CD4-positive, CD25-positive, alpha-beta regulatory T cell (primary cell): ENCODE results near the gene KIAA0825. TPM values are rescaled to one million over a fixed set of nuclear protein-coding genes. Genes with fewer than 3 reads are reported as not detected.

Experiments used
- ATAC-seq, 2 donors: fragments of 150-1000 bp; cut with Tn5 transposase; one replicate each; pipeline ENCODE4 v1.10.0; 2021; ENCODE audit warnings: low read depth in 2 of 2, moderate number of reproducible peaks in 2 of 2, moderate library complexity in 1 of 2
- DNase-seq, 3 donors: peaks; one replicate each; pipeline versions ENCODE4 v3.0.0 to v3.0.0-alpha.2; 2012 to 2022; ENCODE audit warnings: mixed read lengths in 1 of 3
- H3K27ac ChIP-seq: one replicate; pipeline ENCODE4 v1.7.0; 2013; ENCODE audit warnings: mild to moderate bottlenecking, low read length; ENCODE audit not compliant: insufficient read depth, poor library complexity, severe bottlenecking
- H3K27me3 ChIP-seq: one replicate; pipeline ENCODE4 v1.7.0; 2013; ENCODE audit warnings: low read length; ENCODE audit not compliant: control insufficient read depth, insufficient read depth
- H3K36me3 ChIP-seq: one replicate; pipeline ENCODE4 v1.7.0; 2013; ENCODE audit warnings: mild to moderate bottlenecking, low read length, moderate library complexity; ENCODE audit not compliant: control insufficient read depth, insufficient read depth
- H3K4me1 ChIP-seq: 2 replicates; pipeline ENCODE4 v1.7.0; 2013; ENCODE audit warnings: mild to moderate bottlenecking, low read length; ENCODE audit not compliant: insufficient read depth, control insufficient read depth, poor library complexity, severe bottlenecking
- H3K4me3 ChIP-seq: one replicate; pipeline ENCODE4 v1.7.0; 2013; ENCODE audit warnings: low read depth, mild to moderate bottlenecking, low read length, moderate library complexity
- H3K9me3 ChIP-seq, 2 experiments: 1 replicate in 1 of 2; 2 replicates in 1 of 2; pipeline ENCODE4 v1.7.0; 2013; ENCODE audit warnings: low read length in 2 of 2, mild to moderate bottlenecking in 1 of 2, moderate library complexity in 1 of 2; ENCODE audit not compliant: control insufficient read depth in 2 of 2
- H3K27ac Mint-ChIP-seq, 3 donors: one replicate each; pipeline ENCODE4 v1.8.0; 2020 to 2022; ENCODE audit warnings: mild to moderate bottlenecking in 3 of 3, mixed read lengths in 3 of 3, moderate library complexity in 2 of 3
- H3K27me3 Mint-ChIP-seq: one replicate; pipeline ENCODE4 v1.8.0; 2022; ENCODE audit warnings: mild to moderate bottlenecking, mixed read lengths
- H3K36me3 Mint-ChIP-seq: one replicate; pipeline ENCODE4 v1.8.0; 2020; ENCODE audit warnings: mixed read lengths
- H3K4me1 Mint-ChIP-seq, 4 donors: one replicate each; pipeline ENCODE4 v1.8.0; 2020 to 2022; ENCODE audit warnings: mixed read lengths in 4 of 4, mild to moderate bottlenecking in 1 of 4
- H3K4me3 Mint-ChIP-seq, 4 donors: one replicate each; pipeline ENCODE4 v1.8.0; 2020 to 2022; ENCODE audit warnings: mild to moderate bottlenecking in 4 of 4, mixed read lengths in 4 of 4, moderate library complexity in 3 of 4
- H3K9me3 Mint-ChIP-seq, 7 donors: one replicate each; pipeline ENCODE4 v1.8.0; 2020 to 2022; ENCODE audit warnings: mixed read lengths in 7 of 7, mild to moderate bottlenecking in 3 of 7, moderate library complexity in 2 of 7
- polyA plus RNA-seq, 4 donors: library from polyadenylated mRNA; unstranded; fragments of 300-500 nt; fragmentation: Illumina TruSeq; gene quantifications; one replicate each; pipeline ENCODE4 v1.2.3, GENCODE V29; 2021
- total RNA-seq: library from RNA; stranded (reverse); gene quantifications from one replicate; pipeline ENCODE4 v1.2.3, GENCODE V29; 2022

The KIAA0825 gene
- total and polyA plus RNA-seq, 5 donors from 2014 or later = 0.42 to 4.6 (median 1.3) TPM

- Mint-ChIP-seq H3K27ac (no peak overlapping the region), H3K4me3 (no peak overlapping the region), H3K27me3 (no peaks in the 10 kb centered on the region), H3K36me3 (no peaks in the 10 kb centered on the region), H3K4me1 (no peaks in the 10 kb centered on the region), H3K9me3 (peaks cover 0 to 1% (median 0%) of the 10 kb centered on the region in 7 donors)
- Histone ChIP-seq H3K36me3 (no peaks in the 10 kb centered on the region), H3K4me1 (no peaks in the 10 kb centered on the region), H3K27ac (no peak overlapping the region), H3K9me3 (no peaks in the 10 kb centered on the region), H3K27me3 (no peaks in the 10 kb centered on the region), H3K4me3 (no peak overlapping the region)
- ATAC-seq (no peak), DNase-seq (no peak)
These were observed 117.0 kb downstream of the KIAA0825 start for GRCh38 chr5:94501365-94501764.

- H3K27ac Mint-ChIP-seq = no peak overlapping the region
These were observed 118.6 kb downstream of the KIAA0825 start for GRCh38 chr5:94499806-94500205.

GRCh38 chr5:94498199-94498598, 120.2 kb downstream of the KIAA0825 start:
- no peaks in the 10 kb centered on the region for H3K4me1 ChIP-seq
- H3K9me3 Mint-ChIP-seq = peaks cover 0 to 1% (median 0%) of the 10 kb centered on the region in 7 donors
- no peak overlapping the region for H3K27ac Mint-ChIP-seq
- H3K27me3 Mint-ChIP-seq = no peaks in the 10 kb centered on the region
- H3K9me3 ChIP-seq = no peaks in the 10 kb centered on the region
- no peak overlapping the region for H3K27ac ChIP-seq
- no peaks in the 10 kb centered on the region for H3K36me3 Mint-ChIP-seq
- H3K36me3 ChIP-seq = no peaks in the 10 kb centered on the region
- H3K4me3 ChIP-seq = no peak overlapping the region
- H3K4me3 Mint-ChIP-seq = no peak overlapping the region
- DNase-seq (no peak), ATAC-seq (no peak)
- no peaks in the 10 kb centered on the region for H3K27me3 ChIP-seq
- no peaks in the 10 kb centered on the region for H3K4me1 Mint-ChIP-seq

More at GRCh38 chr5:94499806-94500205, 118.6 kb downstream of the KIAA0825 start:
- Histone ChIP-seq H3K9me3 (no peaks in the 10 kb centered on the region), H3K4me1 (no peaks in the 10 kb centered on the region), H3K4me3 (no peak overlapping the region), H3K27me3 (no peaks in the 10 kb centered on the region), H3K36me3 (no peaks in the 10 kb centered on the region), H3K27ac (no peak overlapping the region)
- H3K36me3 Mint-ChIP-seq = no peaks in the 10 kb centered on the region
- no peak overlapping the region for H3K4me3 Mint-ChIP-seq
- ATAC-seq (no peak), DNase-seq (no peak)
- H3K9me3 Mint-ChIP-seq = peaks cover 0 to 1% (median 0%) of the 10 kb centered on the region in 7 donors
- no peaks in the 10 kb centered on the region for H3K27me3 Mint-ChIP-seq
- H3K4me1 Mint-ChIP-seq = no peaks in the 10 kb centered on the region

GRCh38 chr5:94485067-94485466, 133.3 kb downstream of the KIAA0825 start:
- Mint-ChIP-seq H3K4me3 (no peak overlapping the region), H3K4me1 (no peaks in the 10 kb centered on the region)
- ATAC-seq = no peak

GRCh38 chr5:94481059-94481458, 137.3 kb downstream of the KIAA0825 start:
- Mint-ChIP-seq H3K4me3 (no peak overlapping the region), H3K9me3 (peaks cover 0 to 1% (median 0%) of the 10 kb centered on the region in 7 donors), H3K27me3 (no peaks in the 10 kb centered on the region), H3K27ac (no peak overlapping the region), H3K36me3 (no peaks in the 10 kb centered on the region), H3K4me1 (no peaks in the 10 kb centered on the region)
- no peak overlapping the region for H3K27ac ChIP-seq
- no peaks in the 10 kb centered on the region for H3K9me3 ChIP-seq
- no peak overlapping the region for H3K4me3 ChIP-seq
- no peaks in the 10 kb centered on the region for H3K4me1 ChIP-seq
- H3K27me3 ChIP-seq = no peaks in the 10 kb centered on the region
- ATAC-seq (no peak), DNase-seq (no peak)
- no peaks in the 10 kb centered on the region for H3K36me3 ChIP-seq

More at GRCh38 chr5:94485067-94485466, 133.3 kb downstream of the KIAA0825 start:
- DNase-seq = no peak
- Histone ChIP-seq H3K9me3 (no peaks in the 10 kb centered on the region), H3K27ac (no peak overlapping the region), H3K36me3 (no peaks in the 10 kb centered on the region), H3K27me3 (no peaks in the 10 kb centered on the region), H3K4me3 (no peak overlapping the region), H3K4me1 (no peaks in the 10 kb centered on the region)
- H3K9me3 Mint-ChIP-seq = peaks cover 0 to 1% (median 0%) of the 10 kb centered on the region in 7 donors
- no peak overlapping the region for H3K27ac Mint-ChIP-seq
- no peaks in the 10 kb centered on the region for H3K27me3 Mint-ChIP-seq
- H3K36me3 Mint-ChIP-seq = no peaks in the 10 kb centered on the region

- Mint-ChIP-seq H3K4me1 (no peaks in the 10 kb centered on the region), H3K27me3 (no peaks in the 10 kb centered on the region), H3K36me3 (no peaks in the 10 kb centered on the region), H3K4me3 (no peak overlapping the region), H3K9me3 (peaks cover 0 to 1% (median 0%) of the 10 kb centered on the region in 7 donors), H3K27ac (no peak overlapping the region)
- no peak overlapping the region for H3K4me3 ChIP-seq
- H3K27ac ChIP-seq = no peak overlapping the region
- no peaks in the 10 kb centered on the region for H3K27me3 ChIP-seq
- no peaks in the 10 kb centered on the region for H3K9me3 ChIP-seq
- ATAC-seq = no peak
- H3K4me1 ChIP-seq = no peaks in the 10 kb centered on the region
- H3K36me3 ChIP-seq = no peaks in the 10 kb centered on the region
- no peak for DNase-seq
These were observed 137.9 kb downstream of the KIAA0825 start for GRCh38 chr5:94480486-94480885.

- Mint-ChIP-seq H3K4me3 (no peak overlapping the region), H3K4me1 (no peaks in the 10 kb centered on the region), H3K9me3 (no peaks in the 10 kb centered on the region), H3K27me3 (no peaks in the 10 kb centered on the region), H3K36me3 (no peaks in the 10 kb centered on the region), H3K27ac (no peak overlapping the region)
- Histone ChIP-seq H3K27ac (no peak overlapping the region), H3K4me3 (no peak overlapping the region), H3K4me1 (no peaks in the 10 kb centered on the region), H3K27me3 (no peaks in the 10 kb centered on the region), H3K36me3 (no peaks in the 10 kb centered on the region), H3K9me3 (no peaks in the 10 kb centered on the region)
- DNase-seq = no peak
- no peak for ATAC-seq
These were observed 144.5 kb downstream of the KIAA0825 start for GRCh38 chr5:94473936-94474335.

GRCh38 chr5:94471521-94471920, 146.9 kb downstream of the KIAA0825 start:
- H3K4me1 ChIP-seq = no peaks in the 10 kb centered on the region
- no peaks in the 10 kb centered on the region for H3K27me3 ChIP-seq
- no peak overlapping the region for H3K27ac Mint-ChIP-seq
- no peak for DNase-seq
- ATAC-seq = no peak
- no peaks in the 10 kb centered on the region for H3K9me3 Mint-ChIP-seq
- no peak overlapping the region for H3K4me3 Mint-ChIP-seq
- no peak overlapping the region for H3K4me3 ChIP-seq
- H3K9me3 ChIP-seq = no peaks in the 10 kb centered on the region
- no peaks in the 10 kb centered on the region for H3K36me3 Mint-ChIP-seq
- no peak overlapping the region for H3K27ac ChIP-seq
- no peaks in the 10 kb centered on the region for H3K4me1 Mint-ChIP-seq
- H3K36me3 ChIP-seq = no peaks in the 10 kb centered on the region
- H3K27me3 Mint-ChIP-seq = no peaks in the 10 kb centered on the region
